Fibroblast of lung (primary cell): ENCODE results near the gene TPSG1. TPM values are rescaled to one million over a fixed set of nuclear protein-coding genes. Genes with fewer than 3 reads are reported as not detected.

Experiments
- DNase-seq, 2 donors: peaks; one replicate each; pipeline versions ENCODE4 v3.0.0 to v3.0.0-alpha.2; 2010; ENCODE audit warnings: low read depth in 2 of 2
- H2AFZ ChIP-seq: 2 replicates; pipeline ENCODE4 v1.5.1; 2012; ENCODE audit warnings: low read length, control low read depth, inconsistent platforms
- H3K27ac ChIP-seq: 2 replicates; pipeline ENCODE4 v1.5.1; 2011; ENCODE audit warnings: low read length, control low read depth; ENCODE audit not compliant: insufficient read depth
- H3K27me3 ChIP-seq: 2 replicates; pipeline ENCODE4 v1.5.1; 2011; ENCODE audit warnings: mild to moderate bottlenecking, low read length; ENCODE audit not compliant: control insufficient read depth, insufficient read depth
- H3K36me3 ChIP-seq: 2 replicates; pipeline ENCODE4 v1.5.1; 2011; ENCODE audit warnings: low read length; ENCODE audit not compliant: control insufficient read depth, insufficient read depth
- H3K4me1 ChIP-seq: 2 replicates; pipeline ENCODE4 v1.5.1; 2011; ENCODE audit warnings: low read length; ENCODE audit not compliant: control insufficient read depth, insufficient read depth; ENCODE audit errors: extremely low read depth
- H3K4me2 ChIP-seq: 2 replicates; pipeline ENCODE4 v1.5.1; 2011; ENCODE audit warnings: low read length, control low read depth; ENCODE audit not compliant: insufficient read depth; ENCODE audit errors: extremely low read depth
- H3K4me3 ChIP-seq, 4 experiments: fragments of 200-600 bp in 1 of 4; sonication (generic) in 1 of 4; replicated peaks in 1 of 4; 2 replicates each; pipeline ENCODE4 v1.5.1; 2011 to 2016; ENCODE audit warnings: low read length in 4 of 4, low read depth in 3 of 4, mild to moderate bottlenecking in 3 of 4, control low read depth in 2 of 4, inconsistent platforms in 1 of 4, mixed read lengths in 1 of 4; ENCODE audit not compliant: insufficient read depth in 1 of 4; ENCODE audit errors: control extremely low read depth in 1 of 4
- H3K79me2 ChIP-seq: 2 replicates; pipeline ENCODE4 v1.5.1; 2012; ENCODE audit warnings: mild to moderate bottlenecking, low read length, inconsistent platforms; ENCODE audit not compliant: control insufficient read depth, insufficient read depth
- H3K9ac ChIP-seq: 2 replicates; pipeline ENCODE4 v1.5.1; 2011; ENCODE audit warnings: mild to moderate bottlenecking, low read length, control low read depth; ENCODE audit not compliant: insufficient read depth
- H3K9me3 ChIP-seq: 2 replicates; pipeline ENCODE4 v1.5.1; 2012; ENCODE audit warnings: low read depth, low read length; ENCODE audit not compliant: control insufficient read depth, insufficient read depth
- H4K20me1 ChIP-seq: 2 replicates; pipeline ENCODE4 v1.5.1; 2011; ENCODE audit warnings: low read length; ENCODE audit not compliant: control insufficient read depth, insufficient read depth; ENCODE audit errors: extremely low read depth
- EZH2 ChIP-seq: IDR thresholded peaks from 2 replicates; pipeline ENCODE4 v1.5.1; 2012; ENCODE audit warnings: low read length, control low read depth, mild to moderate bottlenecking; ENCODE audit errors: missing control alignments
- polyA plus RNA-seq, 2 donors: library from polyadenylated mRNA; depleted of rRNA in 1 of 2; stranded (reverse) in 1 of 2; unstranded in 1 of 2; fragments of >200 nt; gene quantifications; 2 replicates each; pipeline ENCODE4 v1.2.1, GENCODE V29; 2011 to 2012; ENCODE audit warnings: missing spikeins in 1 of 2
- total RNA-seq: library from RNA; depleted of rRNA; stranded (reverse); fragments of >200 nt; gene quantifications from 2 replicates; pipeline ENCODE4 v1.2.1, GENCODE V29; 2014
- TF ChIP-seq, protein P1 (sequence below), 2 donors: IDR thresholded peaks in 1 of 2; conservative IDR thresholded peaks in 1 of 2; 1 replicate in 1 of 2; 2 replicates in 1 of 2; pipeline ENCODE4 v1.5.1; 2011 to 2012; ENCODE audit warnings: low read length in 2 of 2, control low read depth in 1 of 2, inconsistent platforms in 1 of 2, low read depth in 1 of 2, mild to moderate bottlenecking in 1 of 2

Gene TPSG1
- total and polyA plus RNA-seq, 2 donors (not counting 1 experiment from before 2014, with no cell fraction given) = not detected

DNA sequence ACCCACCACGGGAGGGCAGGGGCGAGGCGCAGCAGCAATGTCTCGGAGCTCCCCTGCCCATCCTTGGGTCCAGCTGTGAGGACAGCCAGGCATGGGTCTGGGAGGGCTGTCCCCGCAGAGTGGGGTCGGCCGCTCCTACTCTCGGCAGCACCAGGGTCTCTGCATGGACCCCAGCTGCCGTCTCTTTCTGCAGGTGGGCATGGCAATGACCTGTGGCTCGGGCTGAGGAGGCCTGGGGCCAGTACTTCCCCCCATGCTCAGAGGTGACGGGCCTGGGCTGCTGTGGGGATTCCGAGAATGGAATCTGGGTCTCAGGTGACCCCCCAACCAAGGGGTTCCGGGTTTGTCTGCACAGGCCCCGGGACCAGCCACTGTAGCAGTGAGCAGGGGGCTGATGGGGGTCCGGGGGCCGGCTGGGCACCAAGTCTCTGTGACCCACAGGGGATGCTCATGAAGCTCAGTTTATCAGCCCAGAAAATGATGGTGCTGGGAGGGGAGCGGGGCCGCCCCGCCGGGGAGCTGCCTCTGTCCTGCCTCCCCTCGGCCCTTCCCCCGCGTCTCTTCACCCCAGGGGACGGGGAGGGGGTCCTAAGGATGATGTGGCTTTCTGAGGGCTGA, 48.7 kb downstream of the TPSG1 start:
- no peak overlapping the region for H2AFZ ChIP-seq

DNA sequence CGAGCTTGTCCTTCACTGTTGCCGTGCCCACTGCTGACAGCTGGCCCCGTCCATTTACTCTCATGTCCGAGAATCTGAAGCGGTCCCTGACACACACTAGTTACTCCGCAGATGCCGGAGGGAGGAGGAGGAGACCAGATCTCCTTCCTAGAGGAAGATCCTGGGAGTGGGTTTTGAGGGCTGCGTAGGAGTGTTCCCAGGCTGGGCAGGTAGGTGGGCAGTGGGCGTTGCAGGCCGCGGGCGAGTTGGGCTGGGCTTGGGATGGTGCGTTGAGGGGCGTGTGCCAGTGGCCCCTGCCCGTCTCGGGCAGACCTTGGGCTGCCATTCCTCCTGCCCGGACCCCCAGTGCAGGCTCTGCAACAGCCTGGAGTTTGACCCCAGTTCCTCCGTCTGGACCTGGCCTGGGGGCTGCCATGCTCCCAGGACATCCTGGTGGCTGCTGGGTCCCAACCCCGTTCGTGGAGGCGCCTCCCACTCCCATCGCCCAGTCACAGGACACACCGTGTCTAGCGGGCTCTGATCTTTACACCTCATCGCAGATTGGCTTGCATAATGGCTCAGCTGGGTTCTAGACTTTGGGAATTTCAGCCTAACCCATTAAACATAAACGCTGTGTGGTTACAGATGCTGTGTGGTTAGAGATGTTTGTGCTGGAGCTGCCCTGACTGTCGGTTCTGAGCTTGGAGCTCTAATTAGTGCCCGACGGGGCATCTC, 49.3 kb downstream of the TPSG1 start:
- DNase-seq = peak; percentile 5 to 65
- H3K4me2 ChIP-seq = no peak overlapping the region
- H3K9ac ChIP-seq = no peak overlapping the region
- H3K4me3 ChIP-seq = no peak overlapping the region
- no peaks in the 10 kb centered on the region for H3K79me2 ChIP-seq
- H3K27ac ChIP-seq = no peak overlapping the region
- no peaks in the 10 kb centered on the region for H3K27me3 ChIP-seq
- no peak overlapping the region for H2AFZ ChIP-seq
- H4K20me1 ChIP-seq = no peaks in the 10 kb centered on the region
- no peaks in the 10 kb centered on the region for H3K36me3 ChIP-seq
- TF ChIP-seq, protein P1, sequence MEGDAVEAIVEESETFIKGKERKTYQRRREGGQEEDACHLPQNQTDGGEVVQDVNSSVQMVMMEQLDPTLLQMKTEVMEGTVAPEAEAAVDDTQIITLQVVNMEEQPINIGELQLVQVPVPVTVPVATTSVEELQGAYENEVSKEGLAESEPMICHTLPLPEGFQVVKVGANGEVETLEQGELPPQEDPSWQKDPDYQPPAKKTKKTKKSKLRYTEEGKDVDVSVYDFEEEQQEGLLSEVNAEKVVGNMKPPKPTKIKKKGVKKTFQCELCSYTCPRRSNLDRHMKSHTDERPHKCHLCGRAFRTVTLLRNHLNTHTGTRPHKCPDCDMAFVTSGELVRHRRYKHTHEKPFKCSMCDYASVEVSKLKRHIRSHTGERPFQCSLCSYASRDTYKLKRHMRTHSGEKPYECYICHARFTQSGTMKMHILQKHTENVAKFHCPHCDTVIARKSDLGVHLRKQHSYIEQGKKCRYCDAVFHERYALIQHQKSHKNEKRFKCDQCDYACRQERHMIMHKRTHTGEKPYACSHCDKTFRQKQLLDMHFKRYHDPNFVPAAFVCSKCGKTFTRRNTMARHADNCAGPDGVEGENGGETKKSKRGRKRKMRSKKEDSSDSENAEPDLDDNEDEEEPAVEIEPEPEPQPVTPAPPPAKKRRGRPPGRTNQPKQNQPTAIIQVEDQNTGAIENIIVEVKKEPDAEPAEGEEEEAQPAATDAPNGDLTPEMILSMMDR (conservative IDR thresholded peaks at IDR 0.05 in 1 of 2, IDR thresholded peaks at IDR 0.05 in 1 of 2; ENCODE audit: low read depth in 1 of 2, low read length in 2 of 2) = no peak
- no peak for TF ChIP-seq EZH2
- H3K4me1 ChIP-seq = no peaks in the 10 kb centered on the region
- no peaks in the 10 kb centered on the region for H3K9me3 ChIP-seq

More for the DNA sequence above, 48.7 kb downstream of the TPSG1 start:
- no peak overlapping the region for H3K4me2 ChIP-seq
- TF ChIP-seq, protein P1 (conservative IDR thresholded peaks at IDR 0.05 in 1 of 2, IDR thresholded peaks at IDR 0.05 in 1 of 2; ENCODE audit: low read depth in 1 of 2, low read length in 2 of 2) = no peak
- no peak for TF ChIP-seq EZH2
- no peaks in the 10 kb centered on the region for H3K9me3 ChIP-seq
- no peaks in the 10 kb centered on the region for H3K79me2 ChIP-seq
- no peak overlapping the region for H3K4me3 ChIP-seq
- DNase-seq = no peak
- no peaks in the 10 kb centered on the region for H4K20me1 ChIP-seq
- no peak overlapping the region for H3K9ac ChIP-seq
- H3K36me3 ChIP-seq = no peaks in the 10 kb centered on the region
- no peak overlapping the region for H3K27ac ChIP-seq
- no peaks in the 10 kb centered on the region for H3K4me1 ChIP-seq
- no peaks in the 10 kb centered on the region for H3K27me3 ChIP-seq

DNA sequence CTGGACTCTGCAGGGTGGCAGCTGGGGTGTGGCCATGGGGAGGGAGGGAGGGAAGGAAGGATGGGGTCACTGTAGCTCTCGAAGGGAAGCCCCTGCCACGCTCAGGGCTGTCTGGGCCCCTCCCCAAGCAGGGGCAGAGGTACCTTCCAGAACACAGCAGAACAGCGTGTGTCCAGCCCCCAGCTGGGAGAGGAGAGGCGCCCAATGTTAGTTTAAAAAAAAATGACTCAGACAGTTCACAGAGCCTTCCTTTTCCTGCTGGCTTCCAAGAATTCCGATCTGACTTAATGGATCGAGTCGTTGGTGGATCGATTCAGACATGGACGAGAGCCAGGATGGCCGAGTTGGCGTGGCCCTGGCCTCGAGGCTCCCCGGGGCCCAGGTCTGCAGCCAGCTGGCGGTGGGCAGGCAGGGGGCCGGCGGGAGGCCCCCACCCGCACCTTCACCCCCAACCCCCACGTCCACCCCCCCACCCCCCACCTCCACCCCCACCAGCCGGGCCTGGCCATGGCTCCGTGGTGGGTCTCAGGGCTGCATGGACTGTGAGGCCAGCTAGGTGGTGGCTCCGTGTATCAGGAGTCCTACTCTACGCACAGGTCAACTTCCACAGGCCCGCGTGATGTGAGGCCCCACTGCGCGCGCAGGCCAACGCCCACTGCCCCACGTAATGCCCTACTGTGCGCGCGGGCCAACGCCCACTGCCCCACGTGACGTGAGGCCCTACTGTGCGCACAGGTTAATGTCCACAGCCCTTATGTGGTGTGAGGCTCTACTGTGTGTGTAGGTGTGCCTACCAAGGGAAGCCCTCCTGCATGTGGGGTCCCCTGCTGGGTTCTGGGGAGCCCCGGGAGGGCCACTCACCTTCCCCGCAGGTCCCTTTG, 50.4 kb downstream of the TPSG1 start:
- no peak overlapping the region for H3K27ac ChIP-seq
- H4K20me1 ChIP-seq = no peaks in the 10 kb centered on the region
- no peak overlapping the region for H2AFZ ChIP-seq
- no peaks in the 10 kb centered on the region for H3K9me3 ChIP-seq
- no peaks in the 10 kb centered on the region for H3K27me3 ChIP-seq
- H3K36me3 ChIP-seq = no peaks in the 10 kb centered on the region
- H3K9ac ChIP-seq = no peak overlapping the region
- peak; percentile 15 to 65 for DNase-seq
- H3K79me2 ChIP-seq = no peaks in the 10 kb centered on the region
- no peak overlapping the region for H3K4me2 ChIP-seq
- no peak overlapping the region for H3K4me3 ChIP-seq
- TF ChIP-seq, protein P1 (conservative IDR thresholded peaks at IDR 0.05 in 1 of 2, IDR thresholded peaks at IDR 0.05 in 1 of 2; ENCODE audit: low read depth in 1 of 2, low read length in 2 of 2) = no peak
- TF ChIP-seq EZH2 = no peak
- H3K4me1 ChIP-seq = no peaks in the 10 kb centered on the region
